Left renal cortex interstitium (tissue), 4 donors: ENCODE results near the gene BDKRB1. TPM values are rescaled to one million over a fixed set of nuclear protein-coding genes. Genes with fewer than 3 reads are reported as not detected.

Experiments
- DNase-seq, 4 donors: peaks; one replicate each; pipeline ENCODE4 v3.0.0-alpha.2; 2013; ENCODE audit warnings: low read depth in 4 of 4, low spot score in 2 of 4, missing footprints in 1 of 4
- polyA plus RNA-seq, 4 donors: library from polyadenylated mRNA; unstranded; fragments of 120-200 nt; gene quantifications; one replicate each; pipeline ENCODE4 v1.2.1, GENCODE V29; 2013; ENCODE audit not compliant: insufficient read length in 4 of 4

BDKRB1 gene
- polyA plus RNA-seq, result under 1 TPM; 0.37 to 0.82 (median 0.52) TPM

- DNase-seq, result no peak
Observed at GRCh38 chr14:96255501-96256366, at the start of gene BDKRB1. Gene BDKRB1, plus strand, starts transcription at chr14:96256210. Its CDS starts 7,473 bp downstream, at chr14:96263683.

- no peak for DNase-seq
Observed at GRCh38 chr14:96206461-96206860, 49.5 kb upstream of the BDKRB1 start.

- no peak for DNase-seq
Observed at GRCh38 chr14:96207686-96208085, 48.3 kb upstream of the BDKRB1 start.

GRCh38 chr14:96208739-96209138 is 47.3 kb upstream of the BDKRB1 start:
- DNase-seq, result no peak

GRCh38 chr14:96212140-96212539 is 43.9 kb upstream of the BDKRB1 start:
- DNase-seq, result no peak

GRCh38 chr14:96212896-96213295 is 43.1 kb upstream of the BDKRB1 start:
- no peak for DNase-seq

- no peak for DNase-seq
Observed at GRCh38 chr14:96213871-96214465, 42.0 kb upstream of the BDKRB1 start.

- no peak for DNase-seq
Observed at GRCh38 chr14:96214793-96215192, 41.2 kb upstream of the BDKRB1 start.

GRCh38 chr14:96215452-96216244 is 40.4 kb upstream of the BDKRB1 start:
- no peak for DNase-seq

- DNase-seq, result no peak
Observed at GRCh38 chr14:96216627-96217026, 39.4 kb upstream of the BDKRB1 start.

- no peak for DNase-seq
Observed at GRCh38 chr14:96217376-96217913, 38.6 kb upstream of the BDKRB1 start.

- DNase-seq, result no peak
Observed at GRCh38 chr14:96221109-96221650, 34.8 kb upstream of the BDKRB1 start.

GRCh38 chr14:96221841-96222240 is 34.2 kb upstream of the BDKRB1 start:
- DNase-seq, result no peak

- no peak for DNase-seq
Observed at GRCh38 chr14:96224480-96225096, 31.4 kb upstream of the BDKRB1 start.

GRCh38 chr14:96225213-96225612 is 30.8 kb upstream of the BDKRB1 start:
- DNase-seq, result no peak

- DNase-seq, result no peak
Observed at GRCh38 chr14:96225745-96226151, 30.3 kb upstream of the BDKRB1 start.

- DNase-seq, result no peak
Observed at GRCh38 chr14:96227428-96227827, 28.6 kb upstream of the BDKRB1 start.

- DNase-seq, result no peak
Observed at GRCh38 chr14:96229315-96229714, 26.7 kb upstream of the BDKRB1 start.

- no peak for DNase-seq
Observed at GRCh38 chr14:96231056-96231455, 25.0 kb upstream of the BDKRB1 start.

- DNase-seq, result no peak
Observed at GRCh38 chr14:96231526-96232130, 24.4 kb upstream of the BDKRB1 start.
